Panc1 (cell line): ENCODE results near the gene PRTFDC1. TPM values are rescaled to one million over a fixed set of nuclear protein-coding genes. Genes with fewer than 3 reads are reported as not detected.

Experiments
- ATAC-seq: fragments of 200-7000 bp; cut with Tn5 transposase; 2 replicates; pipeline ENCODE4 v1.9.1; 2020; ENCODE audit warnings: mild to moderate bottlenecking, moderate library complexity
- BruUV-seq: library from RNA; stranded (reverse); fragments of 400-500 nt; replicated peaks from 2 replicates; lab custom pipeline; 2021; lab: Mats Ljungman, UMichigan
- CTCF ChIA-PET: fragments of 300-600 bp; sonication (Branson Sonifier 250); formaldehyde crosslinking; loops from one replicate; lab custom pipeline; 2022; ENCODE audit warnings: antibody characterized with exemption; lab: Charles Lee
- POLR2A ChIA-PET: fragments of 300-600 bp; sonication (Branson Sonifier 250); formaldehyde crosslinking; loops from one replicate; lab custom pipeline; 2022; ENCODE audit warnings: antibody characterized with exemption; lab: Charles Lee
- DNase-seq: peaks from one replicate; pipeline ENCODE4 v3.0.0-alpha.2; 2010; ENCODE audit warnings: low read depth, low spot score
- H3K27ac ChIP-seq: 2 replicates; pipeline ENCODE4 v1.5.1; 2011; ENCODE audit warnings: mild to moderate bottlenecking, low read length, inconsistent platforms
- H3K27me3 ChIP-seq: fragments of 200-500 bp; sonication (Bioruptor generic); 2 replicates; pipeline ENCODE4 v1.6.0; 2014; ENCODE audit warnings: low read length, inconsistent platforms; ENCODE audit not compliant: control insufficient read depth, insufficient read depth
- H3K36me3 ChIP-seq: fragments of 200-500 bp; sonication (Bioruptor generic); 2 replicates; pipeline ENCODE4 v1.5.1; 2014; ENCODE audit warnings: inconsistent platforms, mild to moderate bottlenecking, low read length, moderate library complexity; ENCODE audit not compliant: control insufficient read depth, insufficient read depth
- H3K4me1 ChIP-seq: 2 replicates; pipeline ENCODE4 v1.5.1; 2011; ENCODE audit warnings: inconsistent platforms, mild to moderate bottlenecking, low read length, moderate library complexity; ENCODE audit not compliant: control insufficient read depth, insufficient read depth
- H3K4me3 ChIP-seq, 2 experiments: 2 replicates each; pipeline ENCODE4 v1.5.1; 2011 to 2012; ENCODE audit warnings: low read depth in 2 of 2, low read length in 2 of 2, mild to moderate bottlenecking in 2 of 2, inconsistent platforms in 1 of 2, moderate library complexity in 1 of 2
- H3K9me3 ChIP-seq: fragments of 200-500 bp; sonication (Bioruptor generic); 2 replicates; pipeline ENCODE4 v1.5.1; 2014; ENCODE audit warnings: low read depth, mild to moderate bottlenecking, inconsistent platforms, low read length, moderate library complexity; ENCODE audit not compliant: control insufficient read depth, insufficient read depth
- POLR2AphosphoS5 ChIP-seq: IDR thresholded peaks from 2 replicates; pipeline ENCODE4 v1.6.1; 2012; ENCODE audit warnings: mild to moderate bottlenecking, low read depth, low read length, moderate library complexity
- SIN3A ChIP-seq: IDR thresholded peaks from 2 replicates; pipeline ENCODE4 v1.6.1; 2012; ENCODE audit warnings: low read depth, mild to moderate bottlenecking, low read length, moderate library complexity, borderline replicate concordance; ENCODE audit not compliant: insufficient read depth
- TCF7L2 ChIP-seq: IDR thresholded peaks from 2 replicates; pipeline ENCODE4 v1.6.1; 2011; ENCODE audit warnings: mild to moderate bottlenecking, low read depth, low read length, inconsistent platforms
- in situ Hi-C: cut with HindIII; loops from 2 replicates; pipeline ENCODE4 v1.10.0; 2016; ENCODE audit warnings: low sequenced_read_pairs, low pct_unique_long_range_greater_than_20kb
- intact Hi-C: fragments of 100-400 bp; cut with micrococcal nuclease; formaldehyde crosslinking; loops from one replicate; pipeline ENCODE4 v1.10.0; 2022; ENCODE audit not compliant: unreplicated experiment
- total RNA-seq: library from RNA; stranded (reverse); gene quantifications from one replicate; pipeline ENCODE4 v1.2.1, GENCODE V29; 2021; ENCODE audit not compliant: unreplicated experiment
- TF ChIP-seq, protein P1 (sequence below): fragments of 450-650 bp; IDR thresholded peaks from 2 replicates; pipeline ENCODE4 v1.5.1; 2017; ENCODE audit warnings: mild to moderate bottlenecking
- TF ChIP-seq, protein P2 (sequence below), 2 experiments: IDR thresholded peaks; 2 replicates each; pipeline ENCODE4 v1.6.1; 2011 to 2012; ENCODE audit warnings: low read depth in 2 of 2, control low read depth in 1 of 2, low read length in 1 of 2, mild to moderate bottlenecking in 1 of 2, moderate library complexity in 1 of 2; ENCODE audit not compliant: insufficient read depth in 1 of 2

Gene PRTFDC1
- total RNA-seq, 1 experiment from 2014 or later: 3.0 TPM

DNA sequence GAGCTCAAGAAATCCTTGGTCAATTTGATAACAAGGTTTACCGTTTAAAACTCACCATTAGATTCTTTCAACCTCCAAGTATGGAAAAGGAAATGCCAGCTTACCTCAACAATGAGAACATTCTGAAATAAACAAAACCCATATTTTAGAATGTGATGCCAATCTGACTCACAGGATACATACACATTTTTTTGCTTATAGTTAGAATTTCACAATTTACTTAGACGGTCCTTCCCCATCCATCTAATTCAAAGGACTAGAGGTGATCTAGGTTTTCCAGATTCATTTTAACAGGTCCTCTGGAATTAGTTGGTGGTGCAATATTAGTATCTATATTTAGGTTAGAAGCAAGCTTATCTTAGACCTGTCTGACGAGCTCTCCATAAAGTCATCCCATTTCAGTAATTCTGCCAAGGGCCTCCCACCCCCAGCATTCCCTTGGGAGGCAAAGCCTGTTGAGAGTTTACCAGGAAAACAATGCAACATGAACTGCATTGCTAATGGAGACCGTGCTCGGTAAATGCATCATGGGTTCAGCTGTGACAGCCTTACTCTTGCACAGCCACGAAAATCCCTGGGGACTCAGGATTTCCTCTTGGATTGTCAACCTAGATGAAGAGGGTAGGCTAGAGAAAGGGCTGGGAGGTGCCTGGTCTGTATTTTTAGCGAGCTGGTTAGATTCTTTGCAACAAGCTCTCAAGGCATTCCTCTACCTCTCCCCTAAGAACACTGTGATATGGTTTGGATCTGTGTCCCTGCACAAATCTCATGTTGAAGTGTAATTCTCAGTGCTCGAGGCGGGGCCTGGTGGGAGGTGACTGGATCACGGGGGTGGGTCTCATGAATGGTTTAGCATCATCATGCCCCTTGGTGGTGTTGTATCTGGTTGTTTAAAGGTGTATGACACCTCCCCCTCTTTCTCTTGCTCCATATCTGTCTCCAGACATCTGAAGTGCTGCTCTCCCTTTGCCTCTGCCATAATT, 93.8 kb downstream of the PRTFDC1 start:
- DNase-seq: no peak
- Histone ChIP-seq H3K27ac (no peak overlapping the region), H3K9me3 (no peaks in the 10 kb centered on the region), H3K36me3 (no peaks in the 10 kb centered on the region), H3K4me1 (no peaks in the 10 kb centered on the region), H3K27me3 (no peaks in the 10 kb centered on the region), H3K4me3 (no peak overlapping the region)
- BruUV-seq: no TSS peak
- intact Hi-C loops: no loop called here
- in situ Hi-C loops: no loop called here
- ChIA-PET POLR2A (interaction anchor here (0.5 kb wide), 1 partner anchor 15 kb away, joined by 9 read pairs; no protein-coding TSS in a partner anchor), CTCF (no interaction called here)
- ATAC-seq: no peak
- TF ChIP-seq SIN3A (no peak), TCF7L2 (no peak), POLR2AphosphoS5 (no peak)
- TF ChIP-seq, protein P1, sequence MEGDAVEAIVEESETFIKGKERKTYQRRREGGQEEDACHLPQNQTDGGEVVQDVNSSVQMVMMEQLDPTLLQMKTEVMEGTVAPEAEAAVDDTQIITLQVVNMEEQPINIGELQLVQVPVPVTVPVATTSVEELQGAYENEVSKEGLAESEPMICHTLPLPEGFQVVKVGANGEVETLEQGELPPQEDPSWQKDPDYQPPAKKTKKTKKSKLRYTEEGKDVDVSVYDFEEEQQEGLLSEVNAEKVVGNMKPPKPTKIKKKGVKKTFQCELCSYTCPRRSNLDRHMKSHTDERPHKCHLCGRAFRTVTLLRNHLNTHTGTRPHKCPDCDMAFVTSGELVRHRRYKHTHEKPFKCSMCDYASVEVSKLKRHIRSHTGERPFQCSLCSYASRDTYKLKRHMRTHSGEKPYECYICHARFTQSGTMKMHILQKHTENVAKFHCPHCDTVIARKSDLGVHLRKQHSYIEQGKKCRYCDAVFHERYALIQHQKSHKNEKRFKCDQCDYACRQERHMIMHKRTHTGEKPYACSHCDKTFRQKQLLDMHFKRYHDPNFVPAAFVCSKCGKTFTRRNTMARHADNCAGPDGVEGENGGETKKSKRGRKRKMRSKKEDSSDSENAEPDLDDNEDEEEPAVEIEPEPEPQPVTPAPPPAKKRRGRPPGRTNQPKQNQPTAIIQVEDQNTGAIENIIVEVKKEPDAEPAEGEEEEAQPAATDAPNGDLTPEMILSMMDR: no peak
- TF ChIP-seq, protein P2, sequence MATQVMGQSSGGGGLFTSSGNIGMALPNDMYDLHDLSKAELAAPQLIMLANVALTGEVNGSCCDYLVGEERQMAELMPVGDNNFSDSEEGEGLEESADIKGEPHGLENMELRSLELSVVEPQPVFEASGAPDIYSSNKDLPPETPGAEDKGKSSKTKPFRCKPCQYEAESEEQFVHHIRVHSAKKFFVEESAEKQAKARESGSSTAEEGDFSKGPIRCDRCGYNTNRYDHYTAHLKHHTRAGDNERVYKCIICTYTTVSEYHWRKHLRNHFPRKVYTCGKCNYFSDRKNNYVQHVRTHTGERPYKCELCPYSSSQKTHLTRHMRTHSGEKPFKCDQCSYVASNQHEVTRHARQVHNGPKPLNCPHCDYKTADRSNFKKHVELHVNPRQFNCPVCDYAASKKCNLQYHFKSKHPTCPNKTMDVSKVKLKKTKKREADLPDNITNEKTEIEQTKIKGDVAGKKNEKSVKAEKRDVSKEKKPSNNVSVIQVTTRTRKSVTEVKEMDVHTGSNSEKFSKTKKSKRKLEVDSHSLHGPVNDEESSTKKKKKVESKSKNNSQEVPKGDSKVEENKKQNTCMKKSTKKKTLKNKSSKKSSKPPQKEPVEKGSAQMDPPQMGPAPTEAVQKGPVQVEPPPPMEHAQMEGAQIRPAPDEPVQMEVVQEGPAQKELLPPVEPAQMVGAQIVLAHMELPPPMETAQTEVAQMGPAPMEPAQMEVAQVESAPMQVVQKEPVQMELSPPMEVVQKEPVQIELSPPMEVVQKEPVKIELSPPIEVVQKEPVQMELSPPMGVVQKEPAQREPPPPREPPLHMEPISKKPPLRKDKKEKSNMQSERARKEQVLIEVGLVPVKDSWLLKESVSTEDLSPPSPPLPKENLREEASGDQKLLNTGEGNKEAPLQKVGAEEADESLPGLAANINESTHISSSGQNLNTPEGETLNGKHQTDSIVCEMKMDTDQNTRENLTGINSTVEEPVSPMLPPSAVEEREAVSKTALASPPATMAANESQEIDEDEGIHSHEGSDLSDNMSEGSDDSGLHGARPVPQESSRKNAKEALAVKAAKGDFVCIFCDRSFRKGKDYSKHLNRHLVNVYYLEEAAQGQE (IDR thresholded peaks at IDR 0.05; ENCODE audit: insufficient read depth in 1 of 2, low read depth in 2 of 2, low read length in 1 of 2): no peak

DNA sequence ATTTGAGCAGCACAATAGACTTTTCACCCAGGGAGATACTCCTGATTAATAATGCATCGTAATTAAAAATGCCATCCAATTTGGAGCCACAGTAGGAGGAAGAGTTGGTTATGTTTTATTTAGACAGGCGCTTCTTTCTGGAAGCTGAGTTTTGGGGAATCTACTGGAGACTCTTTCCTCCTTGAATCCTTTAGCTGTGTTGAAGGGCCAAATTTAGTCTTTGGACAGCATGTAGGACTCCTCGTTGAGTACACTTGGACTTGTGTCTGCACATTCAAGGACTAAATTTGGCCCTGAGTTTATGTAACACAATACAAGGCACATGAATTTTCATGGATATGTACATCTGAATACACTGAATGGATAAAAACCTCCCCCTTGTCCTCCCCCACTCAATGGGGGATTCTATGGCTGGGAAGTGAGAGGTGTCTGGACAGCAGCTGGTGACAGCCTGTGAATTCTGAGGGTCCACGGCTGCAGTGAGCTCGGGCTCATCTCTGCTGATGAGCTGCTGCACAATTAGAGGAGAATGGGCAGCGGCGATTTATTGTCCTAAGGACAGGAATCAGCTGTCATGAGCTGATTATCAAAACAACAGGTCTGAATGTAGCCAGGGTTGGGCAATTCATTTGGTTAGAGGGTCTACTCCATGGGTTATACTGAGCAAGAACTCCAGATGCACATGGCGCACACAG, 95.2 kb downstream of the PRTFDC1 start:
- intact Hi-C loops (no loop called here), in situ Hi-C loops (no loop called here)
- ChIA-PET POLR2A (no interaction called here), CTCF (no interaction called here)
- Histone ChIP-seq H3K27me3 (no peaks in the 10 kb centered on the region), H3K9me3 (no peaks in the 10 kb centered on the region), H3K27ac (no peak overlapping the region), H3K4me3 (no peak overlapping the region), H3K36me3 (no peaks in the 10 kb centered on the region), H3K4me1 (no peaks in the 10 kb centered on the region)
- TF ChIP-seq, protein P2 (IDR thresholded peaks at IDR 0.05; ENCODE audit: insufficient read depth in 1 of 2, low read depth in 2 of 2, low read length in 1 of 2): no peak
- TF ChIP-seq POLR2AphosphoS5: no peak
- no peak for TF ChIP-seq TCF7L2
- no peak for TF ChIP-seq SIN3A
- TF ChIP-seq, protein P1: no peak
- ATAC-seq (no peak), DNase-seq (no peak)
- BruUV-seq: no TSS peak
